Measurements from ENCODE around the gene HBS1L.

HBS1L gene

DNA sequence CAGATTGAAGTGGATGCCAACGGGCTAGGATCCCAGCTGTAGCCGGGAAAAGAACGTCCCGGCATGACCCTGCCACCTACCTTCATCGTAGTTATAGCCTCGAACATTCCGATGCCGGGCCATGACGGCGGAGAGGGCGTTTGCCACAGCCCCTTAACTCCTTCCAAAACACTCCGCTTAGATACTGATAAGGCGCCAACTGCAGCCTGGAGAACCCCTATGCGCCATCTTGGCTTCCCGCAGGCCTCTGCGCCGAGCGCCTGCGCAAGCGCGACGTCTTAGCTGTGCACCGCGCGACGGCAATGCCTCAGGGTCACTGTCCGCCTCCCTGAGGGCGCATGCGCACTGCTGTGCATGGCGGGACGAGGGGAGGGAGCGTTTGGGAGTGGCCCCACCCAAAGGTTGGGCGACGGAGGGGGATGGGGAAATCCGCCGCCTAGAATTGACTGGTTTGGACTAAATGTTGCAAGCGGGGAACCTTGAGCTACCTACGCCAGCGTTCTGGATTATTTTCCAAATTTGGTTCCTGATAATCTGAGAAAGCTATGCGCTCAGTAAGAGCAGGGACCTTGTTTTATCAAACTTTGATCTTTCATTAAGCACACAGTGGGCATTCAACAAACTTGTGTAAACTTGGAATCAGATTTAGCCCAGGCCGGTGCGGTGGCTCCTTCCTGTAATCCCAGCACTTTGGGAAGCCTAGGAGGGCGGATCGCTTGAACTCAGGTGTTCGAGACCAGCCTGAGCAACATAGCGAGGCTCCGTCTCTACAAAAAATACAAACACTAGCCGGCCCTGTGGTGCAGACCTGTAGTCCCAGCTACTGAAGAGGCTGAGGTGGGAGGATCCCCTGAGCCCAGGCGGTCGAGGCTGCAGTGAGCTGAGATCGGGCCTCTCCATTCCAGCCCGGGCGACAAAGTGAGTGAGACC, at the start of gene HBS1L:
Gene HBS1L (minus strand): TSS at position 254 of the 930 bp plus-strand sequence. CDS start 131 bp downstream, at position 123.
- peak within 1 kb of the TSS; percentile 99 for H3K4me3 Mint-ChIP-seq
- peak; percentile 92 to 98 for DNase-seq (ENCODE audit: low spot score in 2 of 2)
- peaks cover 42% of the 10 kb centered on the region for H3K36me3 Mint-ChIP-seq
- H3K27ac Mint-ChIP-seq = peak within 1 kb of the TSS; percentile 100
- no peaks in the 10 kb centered on the region for H3K9me3 Mint-ChIP-seq
- H3K4me1 Mint-ChIP-seq = peaks cover 37% of the 10 kb centered on the region
- ATAC-seq = peak; percentile 99

DNA sequence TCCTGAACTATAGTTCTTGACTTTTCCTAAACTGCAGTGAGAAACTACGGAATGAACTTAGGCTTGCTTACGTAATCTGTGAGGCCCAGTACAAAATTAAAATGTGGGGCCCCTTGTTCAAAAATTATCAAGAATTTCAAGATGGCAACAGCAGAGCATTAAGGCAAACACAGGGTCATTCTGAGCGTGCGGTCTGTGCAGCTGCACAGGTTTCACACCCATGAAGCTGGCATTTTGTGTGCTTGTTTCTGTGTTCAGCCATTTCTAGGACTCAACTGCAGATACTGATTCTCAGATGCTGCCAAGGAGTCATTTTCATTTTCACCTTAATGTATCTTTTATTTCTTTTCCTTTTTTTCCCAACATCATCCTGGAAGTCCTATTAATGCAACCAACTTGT, 49.6 kb upstream of the HBS1L start:
- DNase-seq (ENCODE audit: low spot score in 2 of 2) = no peak
- no peak overlapping the region for H3K27ac Mint-ChIP-seq
- no peak for ATAC-seq
- H3K9me3 Mint-ChIP-seq = no peaks in the 10 kb centered on the region
- H3K4me3 Mint-ChIP-seq = no peak overlapping the region
- H3K4me1 Mint-ChIP-seq = peaks cover 5% of the 10 kb centered on the region
- no peaks in the 10 kb centered on the region for H3K36me3 Mint-ChIP-seq

DNA sequence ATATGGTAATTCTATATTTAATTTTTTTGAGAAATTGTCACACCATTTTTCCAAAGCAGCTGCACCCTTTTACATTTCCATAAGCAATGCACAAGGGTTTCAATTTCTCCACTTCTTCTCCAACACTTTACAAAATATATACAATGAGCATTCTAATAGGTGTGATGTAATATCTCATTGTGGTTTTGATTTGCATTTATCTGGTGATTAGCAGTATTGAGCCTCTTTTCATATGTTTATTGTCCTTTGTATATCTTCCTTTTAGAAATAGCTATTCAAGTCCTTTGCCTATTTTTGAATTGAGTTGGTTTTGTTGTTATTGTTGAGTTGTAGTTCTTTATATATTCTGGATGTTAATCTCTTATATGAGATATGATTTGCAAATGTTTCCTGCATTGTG, 47.6 kb upstream of the HBS1L start:
- Mint-ChIP-seq H3K9me3 (no peaks in the 10 kb centered on the region), H3K4me3 (no peak overlapping the region), H3K27ac (no peak overlapping the region), H3K4me1 (peaks cover 5% of the 10 kb centered on the region), H3K36me3 (no peaks in the 10 kb centered on the region)
- ATAC-seq (no peak), DNase-seq (ENCODE audit: low spot score in 2 of 2) (no peak)

DNA sequence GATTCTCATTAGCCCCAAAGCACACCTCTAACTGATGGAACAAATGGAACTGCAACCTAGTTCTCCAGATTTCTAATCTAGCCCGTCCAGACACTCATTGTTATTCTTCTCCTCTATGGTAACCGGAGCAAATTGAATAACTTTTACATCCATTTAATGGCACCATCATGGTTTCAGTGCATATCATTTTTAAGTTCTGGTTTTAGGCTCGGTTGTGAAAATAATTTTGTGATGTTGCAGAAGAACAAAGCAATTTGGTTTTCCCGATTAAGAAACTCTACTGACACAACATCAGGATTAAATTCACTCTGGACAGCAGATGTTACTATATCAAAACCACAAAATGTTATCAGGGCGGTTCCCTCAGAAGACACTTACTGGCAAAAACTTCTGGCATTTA, 42.5 kb upstream of the HBS1L start:
- no peak overlapping the region for H3K27ac Mint-ChIP-seq
- peaks cover 23% of the 10 kb centered on the region for H3K4me1 Mint-ChIP-seq
- H3K9me3 Mint-ChIP-seq = no peaks in the 10 kb centered on the region
- no peak for DNase-seq (ENCODE audit: low spot score in 2 of 2)
- H3K36me3 Mint-ChIP-seq = peaks cover 7% of the 10 kb centered on the region
- no peak overlapping the region for H3K4me3 Mint-ChIP-seq
- no peak for ATAC-seq

DNA sequence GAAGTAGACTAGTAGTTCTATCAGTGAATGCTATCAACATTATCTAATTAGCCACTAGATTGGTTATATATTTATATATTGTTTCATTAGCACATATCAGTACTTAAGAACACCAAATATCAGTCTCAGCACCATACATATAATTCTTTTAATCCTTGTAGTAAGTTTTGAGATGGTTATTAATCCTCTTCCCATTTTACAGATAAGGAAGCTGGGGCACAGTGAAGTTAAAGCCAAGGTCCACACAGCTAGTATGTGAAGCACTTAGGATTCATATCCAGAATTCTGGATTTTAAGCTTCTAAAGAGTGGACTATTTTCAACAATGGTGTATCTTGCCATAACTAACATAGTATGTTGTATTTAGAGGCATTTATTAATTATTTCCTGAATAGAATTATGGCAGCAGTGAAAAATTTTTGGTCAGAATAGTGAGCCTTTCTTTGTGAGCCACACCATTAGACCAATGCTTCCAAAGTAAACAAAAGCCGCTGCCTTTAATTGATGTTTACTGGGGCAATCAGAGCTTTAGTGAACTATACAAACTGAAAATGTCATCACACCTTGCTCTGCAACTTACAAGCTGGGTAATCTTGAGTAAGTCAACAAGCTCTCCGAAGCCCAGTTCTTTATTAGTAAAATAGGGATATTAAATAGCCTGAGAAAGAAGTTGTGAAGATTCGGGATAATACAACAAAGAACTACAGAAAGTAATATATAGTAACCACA, 41.9 kb upstream of the HBS1L start:
- no peaks in the 10 kb centered on the region for H3K9me3 Mint-ChIP-seq
- ATAC-seq = no peak
- H3K27ac Mint-ChIP-seq = no peak overlapping the region
- no peak for DNase-seq (ENCODE audit: low spot score in 2 of 2)
- H3K36me3 Mint-ChIP-seq = peaks cover 7% of the 10 kb centered on the region
- H3K4me1 Mint-ChIP-seq = peaks cover 26% of the 10 kb centered on the region
- no peak overlapping the region for H3K4me3 Mint-ChIP-seq

DNA sequence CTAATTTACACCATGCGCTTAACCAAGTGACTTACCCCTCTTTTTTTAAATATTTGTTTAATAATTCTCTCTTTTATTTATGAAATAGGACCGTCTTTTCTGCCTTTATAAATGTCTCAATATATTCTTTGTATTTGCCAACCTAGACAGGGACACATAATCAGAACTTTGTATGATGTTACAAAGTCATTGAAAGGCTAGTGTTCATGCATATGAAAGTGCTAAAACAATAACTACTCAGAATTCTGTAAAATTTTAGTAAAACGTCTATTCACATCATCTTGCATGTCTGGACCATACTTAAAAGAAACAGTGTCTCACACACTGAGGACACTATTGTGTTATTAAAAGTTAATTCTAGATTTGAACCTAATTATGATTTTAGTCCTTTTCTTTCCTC, 41.1 kb upstream of the HBS1L start:
- no peak for ATAC-seq
- Mint-ChIP-seq H3K9me3 (no peaks in the 10 kb centered on the region), H3K4me1 (peaks cover 35% of the 10 kb centered on the region), H3K27ac (no peak overlapping the region), H3K36me3 (peaks cover 7% of the 10 kb centered on the region), H3K4me3 (no peak overlapping the region)
- no peak for DNase-seq (ENCODE audit: low spot score in 2 of 2)

DNA sequence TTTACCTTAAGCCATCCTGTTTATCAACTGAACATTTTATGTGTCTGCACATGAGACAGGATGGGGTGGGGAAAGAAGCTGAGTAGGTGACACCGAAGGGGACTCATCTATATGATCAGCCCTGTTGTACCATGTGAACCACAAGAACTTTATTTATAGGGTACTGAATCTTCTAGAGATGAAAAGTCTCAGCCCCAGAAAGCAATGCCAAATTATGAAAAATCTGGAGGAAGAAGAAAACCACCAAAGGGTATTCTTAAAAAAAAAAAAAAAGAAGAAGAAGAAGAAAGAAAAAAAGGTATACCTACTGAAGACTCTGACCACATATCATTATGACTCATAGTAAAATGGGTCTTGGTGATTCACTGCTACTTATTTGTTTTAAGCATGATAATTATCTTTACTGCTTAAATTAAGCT, 39.8 kb upstream of the HBS1L start:
- Mint-ChIP-seq H3K4me1 (peaks cover 45% of the 10 kb centered on the region), H3K4me3 (peak overlapping the region; percentile 30), H3K36me3 (peaks cover 7% of the 10 kb centered on the region), H3K27ac (peak overlapping the region; percentile 90), H3K9me3 (no peaks in the 10 kb centered on the region)
- peak; percentile 98 for ATAC-seq
- no peak for DNase-seq (ENCODE audit: low spot score in 2 of 2)

DNA sequence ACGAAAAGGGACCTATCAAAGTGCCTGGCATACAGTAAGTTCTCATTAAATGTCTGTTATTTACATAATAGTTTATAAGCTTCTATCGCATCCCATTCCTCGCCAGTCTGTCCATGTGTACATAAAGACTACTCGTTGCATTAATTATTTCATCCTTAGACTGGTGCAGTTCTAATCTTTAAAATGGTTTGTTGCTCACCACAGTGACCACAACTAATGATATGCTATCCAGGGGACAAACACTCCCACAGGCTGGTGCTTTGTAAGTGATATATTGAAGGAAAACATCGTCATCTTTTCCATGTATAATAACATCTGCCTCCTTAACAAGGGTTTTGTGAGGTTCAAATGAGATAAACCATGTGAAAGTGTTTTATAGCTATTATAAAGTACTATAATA, 39.0 kb upstream of the HBS1L start:
- Mint-ChIP-seq H3K9me3 (no peaks in the 10 kb centered on the region), H3K4me1 (peaks cover 53% of the 10 kb centered on the region), H3K27ac (no peak overlapping the region), H3K36me3 (peaks cover 7% of the 10 kb centered on the region), H3K4me3 (no peak overlapping the region)
- ATAC-seq = no peak
- DNase-seq (ENCODE audit: low spot score in 2 of 2) = no peak

DNA sequence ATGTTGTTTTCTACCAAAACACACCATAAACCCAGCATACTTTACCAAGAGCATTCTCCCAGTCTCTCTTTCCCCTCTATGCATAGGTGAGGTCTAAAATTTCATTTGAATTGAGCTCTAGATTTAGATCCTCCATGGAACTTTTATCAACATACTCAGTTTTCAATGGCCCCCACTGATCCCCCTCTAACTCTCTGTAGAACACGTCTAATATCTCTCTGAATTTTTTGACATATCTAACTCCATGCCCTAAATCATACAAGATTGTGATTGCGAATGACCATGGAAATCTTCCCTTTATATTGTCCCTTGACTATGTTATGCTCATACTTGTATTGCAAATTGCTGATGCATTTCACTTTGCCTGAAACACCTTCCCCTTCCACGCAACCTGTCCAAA, 38.1 kb upstream of the HBS1L start:
- Mint-ChIP-seq H3K27ac (peak overlapping the region; percentile 43), H3K9me3 (no peaks in the 10 kb centered on the region), H3K4me1 (peaks cover 62% of the 10 kb centered on the region), H3K4me3 (no peak overlapping the region), H3K36me3 (peaks cover 7% of the 10 kb centered on the region)
- no peak for DNase-seq (ENCODE audit: low spot score in 2 of 2)
- no peak for ATAC-seq

DNA sequence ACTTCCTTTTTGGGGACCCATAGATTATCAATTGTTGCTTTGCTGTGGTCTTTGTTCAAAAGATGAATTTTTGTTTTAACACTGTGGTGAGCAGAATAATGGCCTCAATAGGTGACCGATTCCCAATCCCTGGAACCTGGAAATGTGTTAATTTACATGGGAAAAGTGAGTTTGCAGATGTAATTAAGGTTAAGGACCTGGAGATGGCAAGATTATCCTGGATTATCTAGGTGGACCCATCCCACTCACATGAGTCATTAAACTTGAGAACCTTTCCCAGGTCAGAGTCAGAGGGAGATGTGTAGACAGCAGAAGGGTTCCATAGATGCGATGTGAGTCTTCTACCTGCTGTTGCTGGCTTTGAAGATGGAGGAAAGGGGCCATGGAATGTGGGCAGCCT, 36.2 kb upstream of the HBS1L start:
- Mint-ChIP-seq H3K4me1 (peaks cover 81% of the 10 kb centered on the region), H3K9me3 (no peaks in the 10 kb centered on the region), H3K27ac (peak overlapping the region; percentile 87), H3K36me3 (peaks cover 7% of the 10 kb centered on the region), H3K4me3 (peak overlapping the region; percentile 5)
- no peak for ATAC-seq
- DNase-seq (ENCODE audit: low spot score in 2 of 2) = no peak

DNA sequence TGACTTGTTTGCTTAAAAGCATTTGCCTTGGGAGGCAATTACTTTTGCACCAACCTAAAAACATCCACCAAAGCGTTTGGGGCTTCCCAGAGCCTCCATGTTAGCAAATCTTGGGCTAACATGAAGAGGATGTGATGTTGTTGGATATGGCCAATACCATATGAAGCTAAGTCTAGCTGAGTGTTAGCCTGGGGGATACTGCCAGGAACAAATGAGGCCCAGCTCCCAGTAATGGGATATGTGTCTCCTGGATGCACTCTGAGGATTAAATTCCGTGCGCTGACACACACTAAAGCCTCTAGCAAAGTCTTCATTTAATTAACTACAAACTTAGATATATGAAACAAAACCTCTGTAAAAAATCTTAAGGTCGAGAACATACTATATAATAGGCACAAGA, 35.3 kb upstream of the HBS1L start:
- no peak for DNase-seq (ENCODE audit: low spot score in 2 of 2)
- Mint-ChIP-seq H3K36me3 (peaks cover 10% of the 10 kb centered on the region), H3K4me1 (peaks cover 83% of the 10 kb centered on the region), H3K4me3 (peak overlapping the region; percentile 5), H3K9me3 (no peaks in the 10 kb centered on the region), H3K27ac (peak overlapping the region; percentile 87)
- no peak for ATAC-seq

DNA sequence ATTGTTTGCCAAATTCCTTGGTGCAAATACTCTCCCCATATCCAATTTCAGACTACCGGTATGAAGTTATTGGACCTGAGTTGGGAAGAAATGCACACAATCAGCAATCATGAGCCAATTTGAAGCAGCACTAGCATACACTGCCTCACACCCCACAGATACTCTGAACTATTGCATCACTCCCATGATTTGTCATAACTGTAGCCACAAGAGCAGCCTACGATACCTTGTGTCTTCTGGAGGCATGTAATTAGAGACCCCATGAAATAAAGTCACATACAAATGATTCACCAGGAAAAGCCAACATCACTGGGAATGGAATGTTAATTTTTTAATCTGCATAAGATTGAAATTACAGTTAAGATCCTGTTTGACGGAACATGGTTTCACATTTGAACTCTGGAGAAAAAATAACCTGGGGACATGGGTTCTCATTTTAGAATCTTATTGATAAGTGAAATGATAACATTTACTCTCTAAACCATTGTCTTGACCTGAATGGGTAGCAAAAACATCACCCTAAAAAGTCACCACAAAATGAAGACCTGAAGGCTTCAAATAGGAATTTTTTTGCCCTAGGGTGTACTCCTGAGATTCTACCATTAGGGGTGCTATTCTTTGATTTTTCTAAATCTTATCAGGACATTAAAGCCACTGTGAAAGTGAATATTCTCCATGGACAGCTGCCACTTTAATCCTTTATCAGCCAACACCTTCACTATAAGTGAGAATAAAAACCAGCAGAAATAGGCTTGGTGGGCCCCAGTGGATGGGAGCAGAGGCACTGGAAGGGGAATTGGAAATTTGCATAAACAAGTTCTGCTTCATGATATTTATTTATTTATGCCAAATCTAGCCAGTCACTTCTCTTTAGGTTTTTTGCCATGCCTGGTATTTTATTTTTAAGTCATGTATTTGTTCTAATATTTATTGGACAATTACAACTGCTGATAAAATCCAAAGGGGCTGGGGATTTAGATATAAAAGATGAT, 34.5 kb upstream of the HBS1L start:
- H3K9me3 Mint-ChIP-seq = no peaks in the 10 kb centered on the region
- peaks cover 6% of the 10 kb centered on the region for H3K36me3 Mint-ChIP-seq
- H3K4me3 Mint-ChIP-seq = peak overlapping the region; percentile 67
- ATAC-seq (peak; percentile 94), DNase-seq (ENCODE audit: low spot score in 2 of 2) (peak in 1 of 2 donors; percentile 77)
- peak overlapping the region; percentile 87 for H3K27ac Mint-ChIP-seq
- peaks cover 81% of the 10 kb centered on the region for H3K4me1 Mint-ChIP-seq

DNA sequence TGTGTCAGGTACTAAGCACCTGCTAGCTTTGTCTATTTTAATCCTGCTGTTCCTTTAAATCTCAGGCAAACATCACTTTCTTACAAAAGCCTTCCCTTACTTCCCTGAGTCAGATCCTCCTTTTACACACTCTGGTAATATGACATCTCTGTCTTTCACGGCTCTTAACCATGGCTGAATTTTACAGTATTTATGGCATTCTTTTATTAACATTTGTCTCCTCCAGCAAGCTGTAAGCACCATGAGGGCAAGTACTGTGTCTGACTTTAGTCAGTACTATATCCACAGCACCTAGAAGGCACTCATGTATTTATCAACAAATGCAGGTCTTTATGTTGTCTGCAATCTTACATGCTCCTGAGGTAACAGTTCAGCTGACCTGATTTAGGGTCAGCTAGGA, 33.7 kb upstream of the HBS1L start:
- Mint-ChIP-seq H3K4me3 (peak overlapping the region; percentile 67), H3K9me3 (no peaks in the 10 kb centered on the region), H3K36me3 (peaks cover 6% of the 10 kb centered on the region), H3K27ac (peak overlapping the region; percentile 87), H3K4me1 (peaks cover 77% of the 10 kb centered on the region)
- DNase-seq (ENCODE audit: low spot score in 2 of 2) (no peak), ATAC-seq (peak; percentile 11)

DNA sequence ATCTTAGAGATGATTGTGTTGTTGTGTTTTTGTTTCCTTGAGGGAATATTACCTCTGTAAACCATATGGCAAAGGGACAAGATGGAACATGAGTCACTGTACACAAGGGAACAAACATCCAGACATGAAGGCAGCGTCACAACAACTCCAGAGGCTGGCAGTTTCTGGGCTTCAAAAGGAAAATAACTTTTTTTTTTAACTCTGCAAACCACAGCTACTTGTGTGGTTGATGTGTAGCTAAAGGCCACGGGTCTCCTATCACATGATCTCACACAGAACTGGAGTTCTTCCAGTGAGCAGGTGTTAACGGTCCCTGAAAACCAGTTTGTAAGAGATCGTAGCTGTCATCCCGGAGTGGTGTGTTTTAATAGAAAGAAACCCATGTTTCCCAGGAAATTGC, 33.2 kb upstream of the HBS1L start:
- H3K9me3 Mint-ChIP-seq = no peaks in the 10 kb centered on the region
- DNase-seq (ENCODE audit: low spot score in 2 of 2) = no peak
- peaks cover 6% of the 10 kb centered on the region for H3K36me3 Mint-ChIP-seq
- peak overlapping the region; percentile 67 for H3K4me3 Mint-ChIP-seq
- peaks cover 73% of the 10 kb centered on the region for H3K4me1 Mint-ChIP-seq
- peak; percentile 42 for ATAC-seq
- H3K27ac Mint-ChIP-seq = peak overlapping the region; percentile 87

DNA sequence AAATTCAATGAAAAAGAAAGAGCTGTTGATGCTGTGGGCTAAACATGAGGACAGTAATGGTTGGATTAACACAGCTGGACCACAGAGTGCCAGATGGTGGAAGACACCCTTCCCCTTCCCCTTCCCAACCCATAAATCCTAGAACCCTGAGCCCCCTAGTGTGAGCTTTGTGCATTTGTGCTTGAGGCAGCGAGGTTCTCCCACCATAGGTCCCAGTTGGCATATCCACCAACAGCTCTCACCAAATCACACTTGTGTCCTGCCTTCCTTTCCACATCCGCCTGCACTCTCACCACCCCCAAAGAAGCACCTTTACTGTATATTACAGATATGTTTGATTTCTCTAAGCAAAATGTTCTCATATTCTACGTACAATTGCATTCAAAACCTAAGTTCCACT, 32.8 kb upstream of the HBS1L start:
- H3K27ac Mint-ChIP-seq = peak overlapping the region; percentile 87
- peaks cover 6% of the 10 kb centered on the region for H3K36me3 Mint-ChIP-seq
- peaks cover 69% of the 10 kb centered on the region for H3K4me1 Mint-ChIP-seq
- no peaks in the 10 kb centered on the region for H3K9me3 Mint-ChIP-seq
- H3K4me3 Mint-ChIP-seq = peak overlapping the region; percentile 67
- no peak for DNase-seq (ENCODE audit: low spot score in 2 of 2)
- ATAC-seq = no peak
